ENCODE measurements around the gene TSPAN31. TPM values are rescaled to one million over a fixed set of nuclear protein-coding genes. Genes with fewer than 3 reads are reported as not detected.
A peak's percentile ranks its signal among the peaks of the same experiment; 100 is the strongest.

Gene TSPAN31
- total and polyA plus RNA-seq, 4 donors, result 27.4 to 40.6 (median 34.5) TPM

- DNase-seq (no peak), ATAC-seq (ENCODE audit: low FRiP score) (no peak)
- no peaks in the 10 kb centered on the region for H3K27me3 ChIP-seq (ENCODE audit: control insufficient read depth in 1 of 2, insufficient read depth in 2 of 2, low read length in 1 of 2)
- H3K36me3 ChIP-seq (ENCODE audit: control insufficient read depth in 1 of 2, insufficient read depth in 2 of 2, low read length in 1 of 2), result peaks cover 2% of the 10 kb centered on the region in 2 donors
- no peaks in the 10 kb centered on the region for H3K4me1 ChIP-seq (ENCODE audit: control insufficient read depth in 1 of 2, insufficient read depth in 2 of 2, low read length in 2 of 2)
- H3K4me3 ChIP-seq (ENCODE audit: low read length in 2 of 2), result no peak overlapping the region
- WGBS, 2 donors, result 68% methylated on average over 2 of the region's 2 CpGs
- intact Hi-C loops (cut with DNase I), result loop anchor here in 1 of 2 donors (5.0 kb wide), 1 partner anchor 126 kb away; no protein-coding TSS in a partner anchor
- no peaks in the 10 kb centered on the region for H3K9me3 ChIP-seq (ENCODE audit: control insufficient read depth, low read length)
- no peak overlapping the region for H3K27ac ChIP-seq (ENCODE audit: low read depth in 1 of 2, low read length in 2 of 2)
Observed at GRCh38 chr12:57781801-57782200, 37.0 kb downstream of the TSPAN31 start.

GRCh38 chr12:57782243-57782607 lies 37.4 kb downstream of the TSPAN31 start:
- no peak overlapping the region for H3K27ac ChIP-seq (ENCODE audit: low read depth in 1 of 2, low read length in 2 of 2)
- intact Hi-C loops (cut with DNase I), result loop anchor here in 1 of 2 donors (5.0 kb wide), 1 partner anchor 125 kb away; no protein-coding TSS in a partner anchor
- DNase-seq, result no peak
- H3K4me3 ChIP-seq (ENCODE audit: low read length in 2 of 2), result no peak overlapping the region
- H3K36me3 ChIP-seq (ENCODE audit: control insufficient read depth in 1 of 2, insufficient read depth in 2 of 2, low read length in 1 of 2), result peaks cover 2 to 6% of the 10 kb centered on the region in 2 donors
- no peaks in the 10 kb centered on the region for H3K9me3 ChIP-seq (ENCODE audit: control insufficient read depth, low read length)
- WGBS, 2 donors, result 20 to 26% methylated on average over 4 of the region's 4 CpGs
- ATAC-seq (ENCODE audit: low FRiP score), result no peak
- H3K27me3 ChIP-seq (ENCODE audit: control insufficient read depth in 1 of 2, insufficient read depth in 2 of 2, low read length in 1 of 2), result no peaks in the 10 kb centered on the region
- H3K4me1 ChIP-seq (ENCODE audit: control insufficient read depth in 1 of 2, insufficient read depth in 2 of 2, low read length in 2 of 2), result no peaks in the 10 kb centered on the region

GRCh38 chr12:57782608-57783465 lies 38.0 kb downstream of the TSPAN31 start, which contains the start of gene TSFM:
Gene TSFM (plus strand): TSS chr12:57782787. CDS start chr12:57782802, 15 bp downstream.
- peaks cover 2 to 7% of the 10 kb centered on the region in 2 donors for H3K36me3 ChIP-seq (ENCODE audit: control insufficient read depth in 1 of 2, insufficient read depth in 2 of 2, low read length in 1 of 2)
- ATAC-seq (ENCODE audit: low FRiP score), result peak; percentile 98
- H3K4me1 ChIP-seq (ENCODE audit: control insufficient read depth in 1 of 2, insufficient read depth in 2 of 2, low read length in 2 of 2), result no peaks in the 10 kb centered on the region
- WGBS, 2 donors, result 0 to 1% methylated on average over 45 of the region's 45 CpGs
- no peaks in the 10 kb centered on the region for H3K27me3 ChIP-seq (ENCODE audit: control insufficient read depth in 1 of 2, insufficient read depth in 2 of 2, low read length in 1 of 2)
- peak; percentile 98 to 100 for DNase-seq
- peak within 1 kb of the TSS; percentile 16 to 95 for H3K4me3 ChIP-seq (ENCODE audit: low read length in 2 of 2)
- H3K27ac ChIP-seq (ENCODE audit: low read depth in 1 of 2, low read length in 2 of 2), result peak within 1 kb of the TSS in 1 of 2 donors; percentile 0
- intact Hi-C loops (cut with DNase I), result loop anchor here in 1 of 2 donors (5.0 kb wide), 1 partner anchor 124 kb away; no protein-coding TSS in a partner anchor
- H3K9me3 ChIP-seq (ENCODE audit: control insufficient read depth, low read length), result no peaks in the 10 kb centered on the region

- DNase-seq, result no peak
- Histone ChIP-seq H3K27me3 (ENCODE audit: control insufficient read depth in 1 of 2, insufficient read depth in 2 of 2, low read length in 1 of 2) (no peaks in the 10 kb centered on the region), H3K4me3 (ENCODE audit: low read length in 2 of 2) (peak overlapping the region; percentile 16 to 95), H3K36me3 (ENCODE audit: control insufficient read depth in 1 of 2, insufficient read depth in 2 of 2, low read length in 1 of 2) (peaks cover 2 to 7% of the 10 kb centered on the region in 2 donors), H3K4me1 (ENCODE audit: control insufficient read depth in 1 of 2, insufficient read depth in 2 of 2, low read length in 2 of 2) (no peaks in the 10 kb centered on the region), H3K27ac (ENCODE audit: low read depth in 1 of 2, low read length in 2 of 2) (no peak overlapping the region), H3K9me3 (ENCODE audit: control insufficient read depth, low read length) (no peaks in the 10 kb centered on the region)
- 84 to 86% methylated on average over 12 of the region's 12 CpGs for WGBS, 2 donors
- ATAC-seq (ENCODE audit: low FRiP score), result no peak
- intact Hi-C loops (cut with DNase I), result loop anchor here in 1 of 2 donors (5.0 kb wide), 1 partner anchor 124 kb away; no protein-coding TSS in a partner anchor
Observed at GRCh38 chr12:57783466-57783801, 38.6 kb downstream of the TSPAN31 start.

GRCh38 chr12:57783861-57784260 lies 39.0 kb downstream of the TSPAN31 start:
- Histone ChIP-seq H3K27ac (ENCODE audit: low read depth in 1 of 2, low read length in 2 of 2) (no peak overlapping the region), H3K27me3 (ENCODE audit: control insufficient read depth in 1 of 2, insufficient read depth in 2 of 2, low read length in 1 of 2) (no peaks in the 10 kb centered on the region), H3K4me3 (ENCODE audit: low read length in 2 of 2) (no peak overlapping the region), H3K36me3 (ENCODE audit: control insufficient read depth in 1 of 2, insufficient read depth in 2 of 2, low read length in 1 of 2) (peaks cover 2 to 7% of the 10 kb centered on the region in 2 donors), H3K4me1 (ENCODE audit: control insufficient read depth in 1 of 2, insufficient read depth in 2 of 2, low read length in 2 of 2) (no peaks in the 10 kb centered on the region), H3K9me3 (ENCODE audit: control insufficient read depth, low read length) (no peaks in the 10 kb centered on the region)
- intact Hi-C loops (cut with DNase I), result loop anchor here in 1 of 2 donors (5.0 kb wide), 1 partner anchor 123 kb away; no protein-coding TSS in a partner anchor
- DNase-seq (no peak), ATAC-seq (ENCODE audit: low FRiP score) (no peak)
- 92 to 93% methylated on average over 11 of the region's 11 CpGs for WGBS, 2 donors

- no peaks in the 10 kb centered on the region for H3K9me3 ChIP-seq (ENCODE audit: control insufficient read depth, low read length)
- H3K4me1 ChIP-seq (ENCODE audit: control insufficient read depth in 1 of 2, insufficient read depth in 2 of 2, low read length in 2 of 2), result no peaks in the 10 kb centered on the region
- intact Hi-C loops (cut with DNase I), result no loop called here
- H3K27me3 ChIP-seq (ENCODE audit: control insufficient read depth in 1 of 2, insufficient read depth in 2 of 2, low read length in 1 of 2), result no peaks in the 10 kb centered on the region
- DNase-seq, result no peak
- no peak overlapping the region for H3K27ac ChIP-seq (ENCODE audit: low read depth in 1 of 2, low read length in 2 of 2)
- no peak for ATAC-seq (ENCODE audit: low FRiP score)
- WGBS, 2 donors, result 21 to 25% methylated on average over 1 of the region's 1 CpG
- H3K4me3 ChIP-seq (ENCODE audit: low read length in 2 of 2), result no peak overlapping the region
- H3K36me3 ChIP-seq (ENCODE audit: control insufficient read depth in 1 of 2, insufficient read depth in 2 of 2, low read length in 1 of 2), result peaks cover 4% of the 10 kb centered on the region in 2 donors
Observed at GRCh38 chr12:57793920-57794319, 49.1 kb downstream of the TSPAN31 start.

GRCh38 chr12:57795354-57795753 lies 50.5 kb downstream of the TSPAN31 start:
- WGBS, 2 donors, result 90 to 95% methylated on average over 6 of the region's 6 CpGs
- Histone ChIP-seq H3K4me1 (ENCODE audit: control insufficient read depth in 1 of 2, insufficient read depth in 2 of 2, low read length in 2 of 2) (no peaks in the 10 kb centered on the region), H3K36me3 (ENCODE audit: control insufficient read depth in 1 of 2, insufficient read depth in 2 of 2, low read length in 1 of 2) (peaks cover 4 to 6% of the 10 kb centered on the region in 2 donors), H3K9me3 (ENCODE audit: control insufficient read depth, low read length) (no peaks in the 10 kb centered on the region), H3K4me3 (ENCODE audit: low read length in 2 of 2) (no peak overlapping the region), H3K27me3 (ENCODE audit: control insufficient read depth in 1 of 2, insufficient read depth in 2 of 2, low read length in 1 of 2) (no peaks in the 10 kb centered on the region), H3K27ac (ENCODE audit: low read depth in 1 of 2, low read length in 2 of 2) (no peak overlapping the region)
- ATAC-seq (ENCODE audit: low FRiP score), result no peak
- intact Hi-C loops (cut with DNase I), result no loop called here
- DNase-seq, result no peak

GRCh38 chr12:57796996-57797395 lies 52.2 kb downstream of the TSPAN31 start:
- no peak overlapping the region for H3K27ac ChIP-seq (ENCODE audit: low read depth in 1 of 2, low read length in 2 of 2)
- H3K27me3 ChIP-seq (ENCODE audit: control insufficient read depth in 1 of 2, insufficient read depth in 2 of 2, low read length in 1 of 2), result no peaks in the 10 kb centered on the region
- DNase-seq (no peak), ATAC-seq (ENCODE audit: low FRiP score) (no peak)
- no peaks in the 10 kb centered on the region for H3K4me1 ChIP-seq (ENCODE audit: control insufficient read depth in 1 of 2, insufficient read depth in 2 of 2, low read length in 2 of 2)
- intact Hi-C loops (cut with DNase I), result no loop called here
- H3K9me3 ChIP-seq (ENCODE audit: control insufficient read depth, low read length), result no peaks in the 10 kb centered on the region
- no peak overlapping the region for H3K4me3 ChIP-seq (ENCODE audit: low read length in 2 of 2)
- peaks cover 4 to 7% of the 10 kb centered on the region in 2 donors for H3K36me3 ChIP-seq (ENCODE audit: control insufficient read depth in 1 of 2, insufficient read depth in 2 of 2, low read length in 1 of 2)
- 89 to 93% methylated on average over 1 of the region's 1 CpG for WGBS, 2 donors

GRCh38 chr12:57797933-57798332 lies 53.1 kb downstream of the TSPAN31 start:
- Histone ChIP-seq H3K27ac (ENCODE audit: low read depth in 1 of 2, low read length in 2 of 2) (no peak overlapping the region), H3K4me1 (ENCODE audit: control insufficient read depth in 1 of 2, insufficient read depth in 2 of 2, low read length in 2 of 2) (no peaks in the 10 kb centered on the region), H3K27me3 (ENCODE audit: control insufficient read depth in 1 of 2, insufficient read depth in 2 of 2, low read length in 1 of 2) (no peaks in the 10 kb centered on the region), H3K4me3 (ENCODE audit: low read length in 2 of 2) (no peak overlapping the region), H3K36me3 (ENCODE audit: control insufficient read depth in 1 of 2, insufficient read depth in 2 of 2, low read length in 1 of 2) (peaks cover 4 to 8% of the 10 kb centered on the region in 2 donors), H3K9me3 (ENCODE audit: control insufficient read depth, low read length) (no peaks in the 10 kb centered on the region)
- intact Hi-C loops (cut with DNase I), result no loop called here
- WGBS, 2 donors, result 93 to 96% methylated on average over 1 of the region's 1 CpG
- DNase-seq (no peak), ATAC-seq (ENCODE audit: low FRiP score) (no peak)
